Cardiac fibroblast (primary cell): ENCODE data around the gene TMEM43.
"Not testable (repeated sequence)": the region's sequence is repeated elsewhere in the genome, so short reads cannot be mapped to it uniquely, and the experiment has no call there.

Experiments used
- DNase-seq, 2 donors: peaks; one replicate each; pipeline versions ENCODE4 v3.0.0 to v3.0.0-alpha.2; 2010; ENCODE audit warnings: low read depth in 2 of 2
- H3K4me3 ChIP-seq, 2 donors: replicated peaks in 1 of 2; 1 replicate in 1 of 2; 2 replicates in 1 of 2; pipeline ENCODE4 v1.5.1; 2011; ENCODE audit warnings: low read depth in 2 of 2, low read length in 2 of 2, mild to moderate bottlenecking in 2 of 2, moderate library complexity in 1 of 2
- TF ChIP-seq, protein P1 (sequence below): IDR thresholded peaks from one replicate; pipeline ENCODE4 v1.5.1; 2011; ENCODE audit warnings: low read depth, mild to moderate bottlenecking, low read length, inconsistent platforms

Gene TMEM43

DNA sequence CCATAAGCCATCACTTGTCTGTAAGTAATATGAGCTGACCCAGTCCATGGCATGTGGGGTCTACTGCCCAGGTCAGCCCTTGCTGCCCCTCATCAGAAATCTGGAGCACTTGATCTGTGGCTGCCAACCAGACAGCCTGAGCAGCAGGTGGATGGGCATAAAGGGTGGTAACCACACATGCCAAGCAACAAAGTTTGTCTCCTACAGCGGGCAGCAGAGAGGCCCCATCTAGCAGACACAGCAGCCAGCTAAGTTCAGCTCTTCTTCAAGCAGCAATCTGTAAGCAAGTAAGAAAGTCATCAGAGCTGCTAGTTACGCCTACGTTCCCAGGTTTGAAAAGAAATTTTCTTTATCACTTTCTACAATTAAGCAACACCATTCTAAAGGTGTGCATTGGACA is 28.1 kb upstream of the TMEM43 start:
- H3K4me3 ChIP-seq, result no peak overlapping the region
- no peak for DNase-seq
- TF ChIP-seq, protein P1, sequence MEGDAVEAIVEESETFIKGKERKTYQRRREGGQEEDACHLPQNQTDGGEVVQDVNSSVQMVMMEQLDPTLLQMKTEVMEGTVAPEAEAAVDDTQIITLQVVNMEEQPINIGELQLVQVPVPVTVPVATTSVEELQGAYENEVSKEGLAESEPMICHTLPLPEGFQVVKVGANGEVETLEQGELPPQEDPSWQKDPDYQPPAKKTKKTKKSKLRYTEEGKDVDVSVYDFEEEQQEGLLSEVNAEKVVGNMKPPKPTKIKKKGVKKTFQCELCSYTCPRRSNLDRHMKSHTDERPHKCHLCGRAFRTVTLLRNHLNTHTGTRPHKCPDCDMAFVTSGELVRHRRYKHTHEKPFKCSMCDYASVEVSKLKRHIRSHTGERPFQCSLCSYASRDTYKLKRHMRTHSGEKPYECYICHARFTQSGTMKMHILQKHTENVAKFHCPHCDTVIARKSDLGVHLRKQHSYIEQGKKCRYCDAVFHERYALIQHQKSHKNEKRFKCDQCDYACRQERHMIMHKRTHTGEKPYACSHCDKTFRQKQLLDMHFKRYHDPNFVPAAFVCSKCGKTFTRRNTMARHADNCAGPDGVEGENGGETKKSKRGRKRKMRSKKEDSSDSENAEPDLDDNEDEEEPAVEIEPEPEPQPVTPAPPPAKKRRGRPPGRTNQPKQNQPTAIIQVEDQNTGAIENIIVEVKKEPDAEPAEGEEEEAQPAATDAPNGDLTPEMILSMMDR, result no peak

DNA sequence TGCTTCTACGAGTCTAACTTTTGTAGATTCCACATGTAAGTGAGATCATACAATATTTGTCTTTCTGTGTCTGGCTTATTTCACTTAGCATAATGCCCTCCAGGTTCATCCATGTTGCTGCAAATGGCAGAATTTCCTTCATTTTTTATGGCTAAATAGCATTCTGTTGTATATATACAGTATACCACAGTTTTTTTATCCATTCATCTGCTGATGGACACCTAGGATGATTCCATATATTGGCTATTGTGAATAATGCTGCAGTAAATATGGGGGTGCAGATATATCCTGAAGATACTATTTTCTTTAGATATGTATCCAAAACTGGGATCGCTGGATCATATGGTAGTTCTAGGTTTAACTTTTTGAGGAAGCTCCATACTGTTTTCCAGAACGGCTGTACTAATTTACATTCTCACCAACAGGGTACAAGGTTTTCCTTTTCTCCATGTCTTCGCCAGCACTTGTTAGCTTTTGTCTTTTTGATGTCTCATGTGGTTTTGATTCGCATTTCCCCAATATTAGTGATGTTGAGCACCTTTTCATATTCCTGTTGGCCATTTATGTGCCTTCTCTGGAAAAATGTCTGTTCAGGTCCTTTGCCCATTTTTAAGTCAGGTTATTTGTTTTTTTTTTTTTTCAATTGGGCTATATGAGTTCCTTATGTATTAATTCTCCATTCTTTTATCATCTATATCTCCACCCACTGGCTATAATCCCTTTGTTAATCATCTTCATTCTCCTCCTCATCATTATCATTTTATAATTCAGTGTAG is 27.0 kb upstream of the TMEM43 start:
- no peak for DNase-seq
- TF ChIP-seq, protein P1, result no peak

DNA sequence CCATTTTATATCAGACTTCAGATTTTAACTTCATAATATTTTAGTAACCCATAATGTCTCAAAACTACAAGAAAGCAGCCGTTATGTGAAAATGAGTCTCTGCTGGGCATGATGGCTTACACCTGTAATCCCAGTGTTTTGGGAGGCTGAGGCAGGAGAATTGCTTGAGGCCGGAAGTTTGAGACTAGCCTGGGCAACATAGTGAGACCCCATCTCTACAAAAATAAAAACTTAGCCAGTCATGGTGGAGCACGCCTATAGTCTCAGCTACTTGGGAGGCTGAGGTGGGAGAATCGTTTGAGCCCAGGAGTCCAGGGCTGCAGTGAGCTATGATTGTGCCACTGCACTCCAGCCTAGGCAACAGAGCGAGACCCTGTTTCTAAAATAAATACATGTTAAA is 15.0 kb upstream of the TMEM43 start:
- not testable (repeated sequence) for DNase-seq, H3K4me3 ChIP-seq

More for the DNA sequence above, 27.0 kb upstream of the TMEM43 start:
- H3K4me3 ChIP-seq, result no peak overlapping the region

DNA sequence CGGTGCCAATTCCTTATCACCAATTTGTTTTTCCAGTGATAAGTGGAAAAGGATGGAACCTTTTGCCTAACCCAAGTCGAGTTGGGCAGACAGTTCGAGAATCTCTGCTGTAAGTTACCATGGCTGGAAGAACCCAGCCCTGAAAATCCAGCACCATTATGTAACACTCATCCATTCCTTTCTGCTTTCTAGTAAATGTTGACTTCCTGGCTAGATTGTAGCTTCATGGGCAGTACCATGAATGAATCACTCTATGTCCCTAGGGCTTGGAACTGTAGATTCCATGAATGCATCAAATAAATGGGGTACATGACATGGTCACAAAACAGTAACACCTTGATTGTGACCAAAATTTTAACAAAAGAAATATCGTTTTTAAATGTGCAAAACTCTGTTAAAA is 14.2 kb upstream of the TMEM43 start:
- peak in 1 of 2 donors; percentile 39 for DNase-seq
- TF ChIP-seq, protein P1, result no peak
- no peak overlapping the region for H3K4me3 ChIP-seq

DNA sequence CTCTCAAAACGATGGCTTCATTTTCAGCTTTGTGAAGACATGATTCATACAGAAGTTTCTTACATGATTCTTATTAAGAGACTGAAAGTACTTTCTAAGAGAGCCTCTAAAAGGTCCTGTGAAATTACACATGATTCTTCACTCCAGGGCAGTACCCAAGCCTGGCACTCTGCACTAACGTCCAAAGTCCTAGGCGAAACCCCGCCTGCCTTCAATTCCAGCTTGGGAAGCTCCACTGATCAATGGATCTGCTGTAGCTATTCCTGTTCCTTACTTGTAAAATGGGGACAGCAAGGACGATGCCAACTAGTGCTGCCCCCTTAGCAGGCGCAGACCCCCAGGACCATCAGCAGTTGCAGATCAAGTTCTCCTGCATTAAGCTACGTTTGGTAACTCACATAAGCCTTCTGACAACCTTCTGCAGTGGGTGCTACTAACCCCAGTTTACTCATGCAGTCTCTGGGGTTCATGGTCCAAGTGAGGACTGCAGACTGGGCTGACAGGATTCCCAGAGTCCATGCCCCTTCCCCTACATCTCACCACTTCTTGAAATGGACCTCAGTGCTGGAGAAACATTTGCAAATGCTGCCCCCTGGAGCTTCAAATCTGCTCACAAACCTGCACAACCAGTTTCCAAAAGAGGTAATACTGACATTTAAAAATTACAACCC is 10.8 kb upstream of the TMEM43 start:
- DNase-seq, result no peak
- TF ChIP-seq, protein P1, result no peak
- H3K4me3 ChIP-seq, result no peak overlapping the region

DNA sequence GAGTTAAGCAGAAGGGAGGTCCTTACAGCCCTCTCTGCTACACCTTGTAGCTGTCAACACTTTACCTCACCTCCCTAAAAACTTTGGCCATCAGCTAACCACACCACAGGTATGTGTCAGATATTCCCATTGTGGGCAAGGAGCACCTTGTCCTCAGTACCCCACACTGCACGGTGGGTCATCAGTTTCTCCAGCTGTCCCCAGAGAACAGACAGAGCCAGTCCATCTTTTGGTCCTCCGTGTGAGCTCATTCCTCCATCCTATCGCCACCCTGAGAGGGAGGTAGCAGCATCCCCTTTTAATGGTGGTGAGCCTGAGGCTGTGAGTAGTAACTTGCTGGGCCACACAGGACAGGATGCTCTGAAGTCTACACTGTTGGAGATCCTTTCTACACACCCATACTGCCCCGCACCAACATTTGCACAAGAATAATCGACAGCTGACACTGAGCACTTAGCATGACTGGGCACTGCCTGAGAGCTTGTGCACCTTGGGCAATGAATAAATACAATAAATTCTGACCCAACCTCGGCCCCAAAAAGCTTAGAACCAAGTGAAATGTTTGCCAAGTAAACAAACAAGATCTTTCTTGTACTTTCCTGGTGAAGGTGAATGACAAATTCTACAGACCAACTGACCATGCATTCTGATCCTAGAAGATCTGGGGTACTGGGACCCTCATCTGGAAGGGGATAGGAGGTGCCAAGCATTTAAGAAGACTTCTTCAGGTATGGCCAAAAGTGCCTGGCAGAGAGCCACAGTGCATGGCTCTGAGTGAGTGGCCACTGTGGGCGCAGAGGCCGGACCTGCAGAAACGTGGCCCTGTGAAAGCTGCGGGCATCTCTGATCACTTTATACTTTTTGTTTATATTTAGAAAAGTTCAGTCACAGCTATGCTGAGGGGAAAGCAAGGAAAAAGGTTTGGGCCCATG is 7.1 kb upstream of the TMEM43 start:
- TF ChIP-seq, protein P1, result no peak
- H3K4me3 ChIP-seq, result no peak overlapping the region
- DNase-seq, result no peak
